WTC11 (cell line): Measurements from ENCODE around the gene PCDHGA1.

Experiments used
- ESRRA ChIP-seq: sonication (generic); formaldehyde crosslinking; IDR thresholded peaks from 2 replicates; pipeline ENCODE4 v1.8.1; 2022; ENCODE audit warnings: mild to moderate bottlenecking, missing genetic modification reagents, borderline replicate concordance
- ETV6 ChIP-seq: sonication (generic); formaldehyde crosslinking; IDR thresholded peaks from 2 replicates; pipeline ENCODE4 v1.8.1; 2022; ENCODE audit warnings: mild to moderate bottlenecking, missing genetic modification reagents
- FOXK1 ChIP-seq: sonication (generic); formaldehyde crosslinking; IDR thresholded peaks from 2 replicates; pipeline ENCODE4 v1.8.0; 2022; ENCODE audit warnings: mild to moderate bottlenecking, moderate library complexity, missing genetic modification reagents
- IRF2 ChIP-seq: sonication (generic); formaldehyde crosslinking; IDR thresholded peaks from 2 replicates; pipeline ENCODE4 v1.8.0; 2022; ENCODE audit warnings: low read depth, missing genetic modification reagents, borderline replicate concordance
- ZNF416 ChIP-seq: fragments of 250-450 bp; sonication (Bioruptor Pico); IDR thresholded peaks from 2 replicates; pipeline ENCODE4 v1.9.0; 2021; ENCODE audit warnings: mild to moderate bottlenecking, inconsistent platforms
- TF ChIP-seq, protein P1 (sequence below): fragments of 200-600 bp; IDR thresholded peaks from 2 replicates; pipeline ENCODE4 v1.8.0; 2022; ENCODE audit warnings: antibody characterized with exemption
- TF ChIP-seq, protein P2 (sequence below): sonication (generic); formaldehyde crosslinking; IDR thresholded peaks from 2 replicates; pipeline ENCODE4 v1.8.1; 2023; ENCODE audit warnings: mild to moderate bottlenecking, moderate library complexity, missing genetic modification reagents
- TF ChIP-seq, protein P3 (sequence below): sonication (generic); formaldehyde crosslinking; IDR thresholded peaks from 2 replicates; pipeline ENCODE4 v1.8.0; 2022; ENCODE audit warnings: mild to moderate bottlenecking, missing genetic modification reagents
- TF ChIP-seq, protein P4 (sequence below): sonication (generic); formaldehyde crosslinking; IDR thresholded peaks from 2 replicates; pipeline ENCODE4 v1.8.0; 2022; ENCODE audit warnings: mild to moderate bottlenecking, missing genetic modification reagents

DNA sequence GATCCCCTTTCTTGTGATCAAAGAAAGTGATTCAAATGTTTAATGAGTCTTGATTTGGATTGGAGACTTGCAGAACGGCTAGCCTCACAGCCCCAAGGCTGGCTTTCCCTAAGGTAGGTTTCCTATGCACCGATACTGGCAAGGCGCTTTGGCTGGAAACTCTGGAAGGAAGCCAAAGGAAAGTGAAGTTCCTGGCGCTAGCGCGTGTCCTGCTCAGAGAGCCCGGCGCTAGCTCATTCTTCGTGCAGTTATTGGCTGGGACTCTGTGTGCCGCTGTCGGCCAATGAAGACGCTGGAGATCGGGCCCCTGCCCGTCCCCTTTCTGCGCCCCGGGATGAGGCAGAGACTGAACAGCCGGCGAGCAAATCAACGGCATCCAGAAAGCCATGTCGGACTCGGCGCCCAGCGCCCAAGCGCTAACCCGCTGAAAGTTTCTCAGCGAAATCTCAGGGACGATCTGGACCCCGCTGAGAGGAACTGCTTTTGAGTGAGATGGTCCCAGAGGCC lies 145.4 kb downstream of the PCDHGA1 start, which contains the start of gene PCDHGC3:
- no peak for TF ChIP-seq FOXK1 (CRISPR knock-in tag)
- TF ChIP-seq, protein P1, sequence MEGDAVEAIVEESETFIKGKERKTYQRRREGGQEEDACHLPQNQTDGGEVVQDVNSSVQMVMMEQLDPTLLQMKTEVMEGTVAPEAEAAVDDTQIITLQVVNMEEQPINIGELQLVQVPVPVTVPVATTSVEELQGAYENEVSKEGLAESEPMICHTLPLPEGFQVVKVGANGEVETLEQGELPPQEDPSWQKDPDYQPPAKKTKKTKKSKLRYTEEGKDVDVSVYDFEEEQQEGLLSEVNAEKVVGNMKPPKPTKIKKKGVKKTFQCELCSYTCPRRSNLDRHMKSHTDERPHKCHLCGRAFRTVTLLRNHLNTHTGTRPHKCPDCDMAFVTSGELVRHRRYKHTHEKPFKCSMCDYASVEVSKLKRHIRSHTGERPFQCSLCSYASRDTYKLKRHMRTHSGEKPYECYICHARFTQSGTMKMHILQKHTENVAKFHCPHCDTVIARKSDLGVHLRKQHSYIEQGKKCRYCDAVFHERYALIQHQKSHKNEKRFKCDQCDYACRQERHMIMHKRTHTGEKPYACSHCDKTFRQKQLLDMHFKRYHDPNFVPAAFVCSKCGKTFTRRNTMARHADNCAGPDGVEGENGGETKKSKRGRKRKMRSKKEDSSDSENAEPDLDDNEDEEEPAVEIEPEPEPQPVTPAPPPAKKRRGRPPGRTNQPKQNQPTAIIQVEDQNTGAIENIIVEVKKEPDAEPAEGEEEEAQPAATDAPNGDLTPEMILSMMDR = no peak
- TF ChIP-seq IRF2 (CRISPR knock-in tag) = no peak
- TF ChIP-seq, protein P2, sequence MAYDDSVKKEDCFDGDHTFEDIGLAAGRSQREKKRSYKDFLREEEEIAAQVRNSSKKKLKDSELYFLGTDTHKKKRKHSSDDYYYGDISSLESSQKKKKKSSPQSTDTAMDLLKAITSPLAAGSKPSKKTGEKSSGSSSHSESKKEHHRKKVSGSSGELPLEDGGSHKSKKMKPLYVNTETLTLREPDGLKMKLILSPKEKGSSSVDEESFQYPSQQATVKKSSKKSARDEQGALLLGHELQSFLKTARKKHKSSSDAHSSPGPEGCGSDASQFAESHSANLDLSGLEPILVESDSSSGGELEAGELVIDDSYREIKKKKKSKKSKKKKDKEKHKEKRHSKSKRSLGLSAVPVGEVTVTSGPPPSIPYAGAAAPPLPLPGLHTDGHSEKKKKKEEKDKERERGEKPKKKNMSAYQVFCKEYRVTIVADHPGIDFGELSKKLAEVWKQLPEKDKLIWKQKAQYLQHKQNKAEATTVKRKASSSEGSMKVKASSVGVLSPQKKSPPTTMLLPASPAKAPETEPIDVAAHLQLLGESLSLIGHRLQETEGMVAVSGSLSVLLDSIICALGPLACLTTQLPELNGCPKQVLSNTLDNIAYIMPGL (CRISPR knock-in tag) = peak; percentile 61; the same call in 1 of the 2 replicates
- TF ChIP-seq, protein P3, sequence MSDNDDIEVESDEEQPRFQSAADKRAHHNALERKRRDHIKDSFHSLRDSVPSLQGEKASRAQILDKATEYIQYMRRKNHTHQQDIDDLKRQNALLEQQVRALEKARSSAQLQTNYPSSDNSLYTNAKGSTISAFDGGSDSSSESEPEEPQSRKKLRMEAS (CRISPR knock-in tag) = peak; percentile 78
- TF ChIP-seq ETV6 (CRISPR knock-in tag) = peak; percentile 29; the same call in 1 of the 2 replicates
- no peak for TF ChIP-seq ZNF416 (CRISPR knock-in tag)
- TF ChIP-seq ESRRA (CRISPR knock-in tag) = no peak
- TF ChIP-seq, protein P4, sequence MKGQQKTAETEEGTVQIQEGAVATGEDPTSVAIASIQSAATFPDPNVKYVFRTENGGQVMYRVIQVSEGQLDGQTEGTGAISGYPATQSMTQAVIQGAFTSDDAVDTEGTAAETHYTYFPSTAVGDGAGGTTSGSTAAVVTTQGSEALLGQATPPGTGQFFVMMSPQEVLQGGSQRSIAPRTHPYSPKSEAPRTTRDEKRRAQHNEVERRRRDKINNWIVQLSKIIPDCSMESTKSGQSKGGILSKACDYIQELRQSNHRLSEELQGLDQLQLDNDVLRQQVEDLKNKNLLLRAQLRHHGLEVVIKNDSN (CRISPR knock-in tag) = 0 out of 2 replicates have a peak, but pooled peaks have one; percentile 23
